G401.6 (cell line): ENCODE measurements around the gene USP7.
"Not testable (repeated sequence)": the region's sequence is repeated elsewhere in the genome, so short reads cannot be mapped to it uniquely, and the experiment has no call there.

Experiments
- FAIRE-seq: peaks from 2 replicates; lab custom pipeline; 2012; peaks lifted over from hg19 to GRCh38; lab: Jason Lieb, UNC

USP7 gene

DNA sequence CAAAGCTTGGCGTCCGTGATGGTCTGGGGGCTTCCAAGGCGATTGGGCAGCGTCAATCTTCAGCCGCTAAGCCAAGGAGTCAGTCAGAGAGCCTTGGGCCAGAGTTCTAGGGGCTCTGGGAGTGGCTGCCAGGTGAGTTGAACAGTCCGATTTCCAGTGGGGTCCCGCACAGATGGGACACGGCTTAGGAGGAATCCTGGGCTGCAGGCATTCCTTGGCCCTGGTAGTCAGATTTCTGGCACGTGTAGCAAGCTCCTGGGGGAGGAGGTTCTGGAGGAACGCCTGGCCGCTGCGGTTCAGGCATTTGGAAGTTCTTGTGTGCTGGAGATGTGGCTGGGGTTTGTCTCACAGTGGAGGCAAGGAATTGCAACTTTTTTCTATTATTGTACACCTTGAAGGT lies 120.4 kb downstream of the USP7 start:
- not testable (repeated sequence) for FAIRE-seq
